GM23248 (cell line): Measurements from ENCODE around the gene PDSS2. TPM values are rescaled to one million over a fixed set of nuclear protein-coding genes. Genes with fewer than 3 reads are reported as not detected.
"Not testable (repeated sequence)": the region's sequence is repeated elsewhere in the genome, so short reads cannot be mapped to it uniquely, and the experiment has no call there.

Experiments
- DNase-seq: peaks from one replicate; pipeline ENCODE4 v3.0.0-alpha.2; 2015
- H2AFZ ChIP-seq: fragments of 200-600 bp; sonication (generic); 2 replicates; pipeline ENCODE4 v1.6.1; 2016; ENCODE audit warnings: antibody characterized with exemption
- H3F3A ChIP-seq: fragments of 200-600 bp; sonication (generic); 2 replicates; pipeline ENCODE4 v1.6.1; 2016; ENCODE audit warnings: mild to moderate bottlenecking, antibody characterized with exemption, mixed run types; ENCODE audit not compliant: insufficient read depth
- H3K27ac ChIP-seq: fragments of 200-600 bp; sonication (generic); 2 replicates; pipeline ENCODE4 v1.5.1; 2016; ENCODE audit warnings: mild to moderate bottlenecking
- H3K27me3 ChIP-seq: fragments of 200-600 bp; sonication (generic); replicated peaks from 2 replicates; pipeline ENCODE4 v1.6.1; 2016; ENCODE audit warnings: mild to moderate bottlenecking; ENCODE audit not compliant: insufficient read depth
- H3K36me3 ChIP-seq: fragments of 200-600 bp; sonication (generic); 2 replicates; pipeline ENCODE4 v1.6.1; 2016; ENCODE audit warnings: low read depth, mild to moderate bottlenecking
- H3K4me1 ChIP-seq: fragments of 200-600 bp; sonication (generic); 2 replicates; pipeline ENCODE4 v1.6.1; 2016; ENCODE audit warnings: mild to moderate bottlenecking; ENCODE audit not compliant: insufficient read depth
- H3K4me2 ChIP-seq: fragments of 200-600 bp; sonication (generic); one replicate; pipeline ENCODE4 v1.6.1; 2016; ENCODE audit warnings: mild to moderate bottlenecking; ENCODE audit not compliant: unreplicated experiment
- H3K4me3 ChIP-seq: fragments of 200-600 bp; sonication (generic); 2 replicates; pipeline ENCODE4 v1.5.1; 2016; ENCODE audit warnings: mild to moderate bottlenecking
- H3K79me2 ChIP-seq: fragments of 200-600 bp; sonication (generic); 2 replicates; pipeline ENCODE4 v1.6.1; 2016; ENCODE audit warnings: mild to moderate bottlenecking; ENCODE audit not compliant: insufficient read depth
- H3K9ac ChIP-seq: fragments of 200-600 bp; sonication (generic); 2 replicates; pipeline ENCODE4 v1.6.1; 2016; ENCODE audit warnings: mild to moderate bottlenecking
- H3K9me2 ChIP-seq: fragments of 200-600 bp; sonication (generic); 2 replicates; pipeline ENCODE4 v1.6.1; 2016; ENCODE audit warnings: mixed run types, mild to moderate bottlenecking, moderate library complexity; ENCODE audit not compliant: insufficient read depth
- H3K9me3 ChIP-seq: fragments of 200-600 bp; sonication (generic); one replicate; pipeline ENCODE4 v1.6.1; 2017; ENCODE audit warnings: low read depth
- H4K20me1 ChIP-seq: fragments of 200-600 bp; sonication (generic); 2 replicates; pipeline ENCODE4 v1.6.0; 2016; ENCODE audit not compliant: insufficient read depth
- EZH2 ChIP-seq: fragments of 200-600 bp; sonication (generic); IDR thresholded peaks from 2 replicates; pipeline ENCODE4 v1.6.1; 2018; ENCODE audit warnings: antibody characterized with exemption, mild to moderate bottlenecking; ENCODE audit not compliant: insufficient read depth, poor library complexity, severe bottlenecking
- EZH2phosphoT487 ChIP-seq: fragments of 200-600 bp; sonication (generic); IDR thresholded peaks from 2 replicates; pipeline ENCODE4 v1.6.1; 2018; ENCODE audit warnings: antibody characterized with exemption, moderate library complexity, mild to moderate bottlenecking, low read depth; ENCODE audit not compliant: insufficient read depth
- WGBS, 2 experiments: methylation state at CpG; one replicate each; pipeline ENCODE4 v1.1.6; 2015 to 2017; ENCODE audit warnings: low lambda C conversion rate in 2 of 2, low coverage in 1 of 2; ENCODE audit errors: missing lambda C conversion rate in 2 of 2; 5-methylcytosine and 5-hydroxymethylcytosine counted together
- in situ Hi-C: fragments of 300-500 bp; cut with MboI; formaldehyde crosslinking; loops from 2 replicates; pipeline ENCODE4 v1.15.0; 2020
- polyA plus RNA-seq: library from polyadenylated mRNA; unstranded; fragments of >200 nt; fragmentation: Nextera tagmentation; extraction: Ambion mirVana; gene quantifications from 2 replicates; pipeline ENCODE4 v1.2.1, GENCODE V29; 2016
- total RNA-seq: library from RNA; depleted of rRNA; stranded (reverse); fragments of >200 nt; shearing (Covaris generic); gene quantifications from 2 replicates; pipeline ENCODE4 v1.2.3, GENCODE V29; 2014

PDSS2 gene
- total and polyA plus RNA-seq, 2 experiments from 2014 or later = 9.9 to 10.3 TPM

GRCh38 chr6:107290491-107290890 lies 168.9 kb downstream of the PDSS2 start:
- Histone ChIP-seq H3F3A (no peaks in the 10 kb centered on the region), H3K9me3 (no peaks in the 10 kb centered on the region), H3K79me2 (no peaks in the 10 kb centered on the region), H3K27me3 (no peaks in the 10 kb centered on the region), H3K4me2 (no peak overlapping the region), H3K36me3 (no peaks in the 10 kb centered on the region), H3K4me1 (no peaks in the 10 kb centered on the region), H2AFZ (no peak overlapping the region), H3K4me3 (no peak overlapping the region), H4K20me1 (no peaks in the 10 kb centered on the region), H3K27ac (no peak overlapping the region), H3K9ac (no peak overlapping the region), H3K9me2 (no peaks in the 10 kb centered on the region)
- WGBS, 2 experiments = 93 to 95% methylated on average over 3 of the region's 3 CpGs
- no peak for DNase-seq
- TF ChIP-seq EZH2 (no peak), EZH2phosphoT487 (no peak)
- in situ Hi-C loops = no loop called here

- H3K79me2 ChIP-seq, H3K4me3 ChIP-seq, H2AFZ ChIP-seq, H3K9me3 ChIP-seq, H3K9ac ChIP-seq, H3K4me2 ChIP-seq, H3K27me3 ChIP-seq, H3K9me2 ChIP-seq, H3F3A ChIP-seq, H3K4me1 ChIP-seq, H3K27ac ChIP-seq, H4K20me1 ChIP-seq, in situ Hi-C loops, H3K36me3 ChIP-seq, DNase-seq: not testable (repeated sequence)
- 93 to 94% methylated on average over 8 to 9 of the region's 9 CpGs for WGBS, 2 experiments
Measured at GRCh38 chr6:107289258-107289657, 170.1 kb downstream of the PDSS2 start.

GRCh38 chr6:107285683-107286082 lies 173.7 kb downstream of the PDSS2 start:
- H3K36me3 ChIP-seq, H3K4me2 ChIP-seq, H3K27ac ChIP-seq, H3K9ac ChIP-seq, H2AFZ ChIP-seq, H4K20me1 ChIP-seq, in situ Hi-C loops, H3K4me3 ChIP-seq, H3K79me2 ChIP-seq, H3F3A ChIP-seq, H3K4me1 ChIP-seq, H3K9me2 ChIP-seq, DNase-seq, H3K9me3 ChIP-seq, H3K27me3 ChIP-seq: not testable (repeated sequence)
- WGBS, 2 experiments = 92 to 96% methylated on average over 6 of the region's 6 CpGs

- Histone ChIP-seq H3K4me1 (no peaks in the 10 kb centered on the region), H3K79me2 (no peaks in the 10 kb centered on the region), H4K20me1 (no peaks in the 10 kb centered on the region), H3F3A (no peaks in the 10 kb centered on the region), H3K9me3 (no peaks in the 10 kb centered on the region), H3K27me3 (no peaks in the 10 kb centered on the region), H3K9ac (no peak overlapping the region), H3K36me3 (no peaks in the 10 kb centered on the region), H3K27ac (no peak overlapping the region), H3K4me3 (no peak overlapping the region), H3K9me2 (no peaks in the 10 kb centered on the region), H2AFZ (no peak overlapping the region), H3K4me2 (no peak overlapping the region)
- no peak for DNase-seq
- in situ Hi-C loops = no loop called here
- TF ChIP-seq EZH2phosphoT487 (no peak), EZH2 (no peak)
- 31 to 36% methylated on average over 1 of the region's 1 CpG for WGBS, 2 experiments
Measured at GRCh38 chr6:107284805-107285204, 174.6 kb downstream of the PDSS2 start.

GRCh38 chr6:107280791-107281190 lies 178.6 kb downstream of the PDSS2 start:
- no peak overlapping the region for H3K9ac ChIP-seq
- no peak overlapping the region for H3K4me3 ChIP-seq
- no peaks in the 10 kb centered on the region for H3K36me3 ChIP-seq
- no peaks in the 10 kb centered on the region for H3K79me2 ChIP-seq
- H4K20me1 ChIP-seq = no peaks in the 10 kb centered on the region
- DNase-seq = no peak
- H3K4me2 ChIP-seq = no peak overlapping the region
- H3F3A ChIP-seq = no peaks in the 10 kb centered on the region
- TF ChIP-seq EZH2 (no peak), EZH2phosphoT487 (no peak)
- no peaks in the 10 kb centered on the region for H3K9me2 ChIP-seq
- H3K4me1 ChIP-seq = no peaks in the 10 kb centered on the region
- no peaks in the 10 kb centered on the region for H3K9me3 ChIP-seq
- in situ Hi-C loops = no loop called here
- no peak overlapping the region for H3K27ac ChIP-seq
- WGBS, 2 experiments = 98 to 100% methylated on average over 2 of the region's 2 CpGs
- no peaks in the 10 kb centered on the region for H3K27me3 ChIP-seq
- no peak overlapping the region for H2AFZ ChIP-seq

DNA sequence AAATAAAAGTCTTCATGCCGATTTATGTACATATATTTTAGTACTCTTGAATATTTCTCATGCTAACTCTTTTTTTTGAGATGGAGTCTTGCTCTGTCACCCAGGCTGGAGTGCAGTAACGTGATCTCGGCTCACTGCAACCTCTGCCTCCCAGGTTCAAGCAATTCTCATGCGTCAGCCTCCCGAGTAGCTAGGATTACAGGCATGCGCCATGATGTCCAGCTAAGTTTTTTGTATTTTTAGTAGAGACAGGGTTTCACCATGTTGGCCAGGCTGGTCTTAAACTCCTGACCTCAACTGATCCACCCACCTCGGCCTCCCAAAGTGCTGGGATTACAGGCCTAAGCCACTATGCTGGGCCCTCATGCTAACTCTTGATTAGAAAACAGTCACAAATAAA lies 179.4 kb downstream of the PDSS2 start:
- H3K27me3 ChIP-seq, H2AFZ ChIP-seq, H3K4me2 ChIP-seq, H3F3A ChIP-seq, in situ Hi-C loops, H3K9me3 ChIP-seq, H3K79me2 ChIP-seq, DNase-seq, H3K27ac ChIP-seq, H3K4me3 ChIP-seq, H4K20me1 ChIP-seq, H3K9ac ChIP-seq, H3K9me2 ChIP-seq, H3K36me3 ChIP-seq, H3K4me1 ChIP-seq: not testable (repeated sequence)
- WGBS, 2 experiments = 92 to 97% methylated on average over 7 of the region's 7 CpGs
